Calu3 (cell line): ENCODE data around the gene PSORS1C1. TPM values are rescaled to one million over a fixed set of nuclear protein-coding genes. Genes with fewer than 3 reads are reported as not detected.

ENCODE experiments used
- BruUV-seq: library from RNA; stranded (reverse); fragments of 400-500 nt; replicated peaks from 2 replicates; lab custom pipeline; 2021; lab: Mats Ljungman, UMichigan
- CTCF ChIA-PET: fragments of 300-600 bp; sonication (Branson Sonifier 250); formaldehyde crosslinking; loops from one replicate; lab custom pipeline; 2022; ENCODE audit warnings: antibody characterized with exemption; lab: Charles Lee
- DNase-seq: peaks from one replicate; pipeline ENCODE4 v3.0.0; 2022
- H3K27ac Mint-ChIP-seq: one replicate; pipeline ENCODE4 v1.8.0; 2022; ENCODE audit warnings: mixed read lengths; ENCODE audit not compliant: unreplicated experiment
- H3K27me3 Mint-ChIP-seq: one replicate; pipeline ENCODE4 v1.8.0; 2022; ENCODE audit warnings: mixed read lengths; ENCODE audit not compliant: unreplicated experiment
- H3K36me3 Mint-ChIP-seq: one replicate; pipeline ENCODE4 v1.8.0; 2022; ENCODE audit warnings: mild to moderate bottlenecking, moderate library complexity, mixed read lengths; ENCODE audit not compliant: insufficient read depth, unreplicated experiment
- H3K4me1 Mint-ChIP-seq: one replicate; pipeline ENCODE4 v1.8.0; 2022; ENCODE audit warnings: mild to moderate bottlenecking, low read depth, mixed read lengths; ENCODE audit not compliant: unreplicated experiment
- H3K4me3 Mint-ChIP-seq: one replicate; pipeline ENCODE4 v1.8.0; 2022; ENCODE audit warnings: mild to moderate bottlenecking, low read depth, moderate library complexity, mixed read lengths; ENCODE audit not compliant: unreplicated experiment
- H3K9me3 Mint-ChIP-seq: one replicate; pipeline ENCODE4 v1.8.0; 2022; ENCODE audit warnings: low read depth, mixed read lengths; ENCODE audit not compliant: unreplicated experiment
- intact Hi-C: fragments of 100-400 bp; cut with micrococcal nuclease; formaldehyde crosslinking; loops from one replicate; pipeline ENCODE4 v1.10.0; 2022; ENCODE audit not compliant: unreplicated experiment
- total RNA-seq: library from RNA; stranded (reverse); gene quantifications from 2 replicates; pipeline ENCODE4 v1.2.3, GENCODE V29; 2022
- TF ChIP-seq, protein P1 (sequence below): fragments of 200-600 bp; IDR thresholded peaks from one replicate; pipeline ENCODE4 v1.8.0; 2022; ENCODE audit warnings: antibody characterized with exemption; ENCODE audit not compliant: unreplicated experiment

The PSORS1C1 gene
- total RNA-seq, 1 experiment from 2014 or later, result 11.0 TPM

DNA sequence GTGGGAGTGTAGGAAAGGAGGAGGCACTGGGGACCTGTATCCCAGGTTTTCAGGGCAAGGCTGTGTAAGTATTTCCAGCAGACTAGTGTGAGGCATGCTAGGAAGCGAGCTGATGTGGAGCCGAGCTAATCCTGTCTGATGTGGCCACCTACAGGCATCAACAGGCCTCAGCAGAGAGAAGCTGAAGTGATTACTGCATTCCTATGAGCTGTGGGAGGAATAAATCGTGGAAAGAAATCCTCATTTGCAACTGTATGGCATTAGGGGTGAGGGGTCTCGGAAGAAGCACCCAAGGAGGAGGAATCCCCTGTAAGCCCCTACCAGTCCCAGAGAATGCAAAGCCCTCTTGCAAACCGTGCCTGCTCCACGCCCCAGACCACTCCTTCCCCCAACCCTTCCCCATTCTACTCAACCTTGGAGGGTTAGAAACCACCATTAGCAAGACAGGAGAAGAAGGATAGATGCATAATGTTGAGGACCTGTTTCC, 43.8 kb upstream of the PSORS1C1 start:
- Mint-ChIP-seq H3K4me3 (no peak overlapping the region), H3K4me1 (no peaks in the 10 kb centered on the region), H3K27ac (no peak overlapping the region), H3K27me3 (no peaks in the 10 kb centered on the region), H3K9me3 (no peaks in the 10 kb centered on the region), H3K36me3 (no peaks in the 10 kb centered on the region)
- CTCF ChIA-PET, result interaction anchor here (0.5 to 4.3 kb wide), 42 partner anchors 9 to 1125 kb away, joined by 3 to 180 read pairs (median 5); partner anchors contain the start of genes DDR1, GTF2H4, MUCL3 and PSORS1C1
- peak; percentile 75 for DNase-seq
- no TSS peak for BruUV-seq
- TF ChIP-seq, protein P1, sequence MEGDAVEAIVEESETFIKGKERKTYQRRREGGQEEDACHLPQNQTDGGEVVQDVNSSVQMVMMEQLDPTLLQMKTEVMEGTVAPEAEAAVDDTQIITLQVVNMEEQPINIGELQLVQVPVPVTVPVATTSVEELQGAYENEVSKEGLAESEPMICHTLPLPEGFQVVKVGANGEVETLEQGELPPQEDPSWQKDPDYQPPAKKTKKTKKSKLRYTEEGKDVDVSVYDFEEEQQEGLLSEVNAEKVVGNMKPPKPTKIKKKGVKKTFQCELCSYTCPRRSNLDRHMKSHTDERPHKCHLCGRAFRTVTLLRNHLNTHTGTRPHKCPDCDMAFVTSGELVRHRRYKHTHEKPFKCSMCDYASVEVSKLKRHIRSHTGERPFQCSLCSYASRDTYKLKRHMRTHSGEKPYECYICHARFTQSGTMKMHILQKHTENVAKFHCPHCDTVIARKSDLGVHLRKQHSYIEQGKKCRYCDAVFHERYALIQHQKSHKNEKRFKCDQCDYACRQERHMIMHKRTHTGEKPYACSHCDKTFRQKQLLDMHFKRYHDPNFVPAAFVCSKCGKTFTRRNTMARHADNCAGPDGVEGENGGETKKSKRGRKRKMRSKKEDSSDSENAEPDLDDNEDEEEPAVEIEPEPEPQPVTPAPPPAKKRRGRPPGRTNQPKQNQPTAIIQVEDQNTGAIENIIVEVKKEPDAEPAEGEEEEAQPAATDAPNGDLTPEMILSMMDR, result peak; percentile 83
- intact Hi-C loops, result loop anchor here (1.0 to 5.0 kb wide), 3 partner anchors 128 to 243 kb away; no protein-coding TSS in a partner anchor

DNA sequence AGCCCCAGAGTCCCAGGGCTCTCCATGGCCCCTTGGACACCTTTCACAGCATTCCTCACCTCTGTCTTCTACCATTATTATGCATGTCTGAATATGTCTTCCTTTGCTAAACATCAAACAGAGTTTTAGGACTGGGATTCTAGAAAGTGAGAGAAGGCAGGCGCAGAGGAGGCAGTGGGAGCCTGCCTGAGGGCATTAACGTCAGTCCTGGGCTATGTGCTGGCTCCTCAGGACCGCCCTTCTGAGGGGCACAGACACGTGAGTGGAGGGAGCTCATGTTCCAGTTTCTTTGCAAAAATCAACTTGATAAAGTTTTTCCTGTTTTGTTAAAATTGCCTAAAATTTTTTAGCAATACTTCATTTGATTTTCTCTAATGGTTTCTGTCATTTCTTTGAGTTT, 40.2 kb upstream of the PSORS1C1 start:
- H3K27me3 Mint-ChIP-seq, result no peaks in the 10 kb centered on the region
- no peaks in the 10 kb centered on the region for H3K9me3 Mint-ChIP-seq
- intact Hi-C loops, result loop anchor here (5.0 kb wide), 1 partner anchor 247 kb away; no protein-coding TSS in a partner anchor
- DNase-seq, result no peak
- no peaks in the 10 kb centered on the region for H3K36me3 Mint-ChIP-seq
- CTCF ChIA-PET, result interaction anchor here (0.7 to 1.0 kb wide), 2 partner anchors 57 to 160 kb away, joined by 3 to 4 read pairs; partner anchors contain the start of gene VARS2
- no peaks in the 10 kb centered on the region for H3K4me1 Mint-ChIP-seq
- no peak overlapping the region for H3K27ac Mint-ChIP-seq
- TF ChIP-seq, protein P1, result no peak
- no TSS peak for BruUV-seq
- no peak overlapping the region for H3K4me3 Mint-ChIP-seq

DNA sequence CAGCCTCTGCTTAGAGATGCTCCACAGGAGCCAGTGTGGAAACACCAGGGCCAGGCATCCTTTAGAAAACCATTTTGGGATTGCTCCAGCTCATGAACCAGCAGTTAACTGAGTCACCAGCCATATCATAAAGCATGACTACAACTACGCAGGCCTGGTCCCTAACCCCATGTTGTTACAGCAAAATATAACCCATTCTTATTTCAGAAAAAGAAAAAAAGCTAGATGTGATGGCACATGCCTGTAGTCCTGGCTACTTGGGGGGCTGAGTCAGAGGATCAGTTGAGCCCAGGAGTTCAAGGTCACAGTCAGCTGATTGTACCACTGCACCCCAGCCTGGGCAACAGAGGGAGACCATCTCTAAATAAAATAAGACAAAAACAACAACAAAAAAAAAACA, 39.1 kb upstream of the PSORS1C1 start:
- no peaks in the 10 kb centered on the region for H3K27me3 Mint-ChIP-seq
- intact Hi-C loops, result no loop called here
- no peak overlapping the region for H3K4me3 Mint-ChIP-seq
- no peaks in the 10 kb centered on the region for H3K4me1 Mint-ChIP-seq
- no TSS peak for BruUV-seq
- H3K27ac Mint-ChIP-seq, result no peak overlapping the region
- TF ChIP-seq, protein P1, result no peak
- no peaks in the 10 kb centered on the region for H3K9me3 Mint-ChIP-seq
- CTCF ChIA-PET, result interaction anchor here (0.6 kb wide), 1 partner anchor 141 kb away, joined by 3 read pairs; no protein-coding TSS in a partner anchor
- no peaks in the 10 kb centered on the region for H3K36me3 Mint-ChIP-seq
- no peak for DNase-seq

DNA sequence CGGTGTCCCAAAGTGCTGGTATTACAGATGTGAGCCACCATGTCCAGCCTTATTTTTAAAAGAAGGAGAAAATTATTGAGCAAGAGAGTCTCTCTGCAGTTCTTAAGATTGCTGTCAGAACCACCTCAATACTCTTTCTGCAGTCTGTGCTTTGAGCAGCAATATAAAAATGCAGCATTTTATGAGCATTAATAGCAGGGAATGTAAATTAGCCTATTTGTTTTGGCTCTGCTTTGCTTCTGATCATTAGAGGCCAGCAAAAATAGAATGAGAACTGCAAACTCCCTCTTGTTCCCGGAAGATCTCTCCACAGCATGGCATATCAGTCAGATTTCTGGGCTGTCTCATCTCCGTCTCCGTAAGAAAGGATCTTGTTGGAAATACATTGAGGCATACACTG, 38.0 kb upstream of the PSORS1C1 start:
- CTCF ChIA-PET, result interaction anchor here (0.6 to 3.6 kb wide), 2 partner anchors 11 to 95 kb away, joined by 4 to 22 read pairs; no protein-coding TSS in a partner anchor
- Mint-ChIP-seq H3K36me3 (no peaks in the 10 kb centered on the region), H3K27ac (no peak overlapping the region), H3K9me3 (no peaks in the 10 kb centered on the region), H3K27me3 (no peaks in the 10 kb centered on the region), H3K4me1 (no peaks in the 10 kb centered on the region), H3K4me3 (no peak overlapping the region)
- DNase-seq, result no peak
- no TSS peak for BruUV-seq
- TF ChIP-seq, protein P1, result no peak
- intact Hi-C loops, result no loop called here
